Measurements from ENCODE around the gene SMIM36. TPM values are rescaled to one million over a fixed set of nuclear protein-coding genes. Genes with fewer than 3 reads are reported as not detected.
A peak's percentile ranks its signal among the peaks of the same experiment; 100 is the strongest.

The SMIM36 gene
- total and polyA plus RNA-seq, 10 of the 15 experiments (the other 5 are each of a cell fraction or from before 2014, with no cell fraction given), result not detected

DNA sequence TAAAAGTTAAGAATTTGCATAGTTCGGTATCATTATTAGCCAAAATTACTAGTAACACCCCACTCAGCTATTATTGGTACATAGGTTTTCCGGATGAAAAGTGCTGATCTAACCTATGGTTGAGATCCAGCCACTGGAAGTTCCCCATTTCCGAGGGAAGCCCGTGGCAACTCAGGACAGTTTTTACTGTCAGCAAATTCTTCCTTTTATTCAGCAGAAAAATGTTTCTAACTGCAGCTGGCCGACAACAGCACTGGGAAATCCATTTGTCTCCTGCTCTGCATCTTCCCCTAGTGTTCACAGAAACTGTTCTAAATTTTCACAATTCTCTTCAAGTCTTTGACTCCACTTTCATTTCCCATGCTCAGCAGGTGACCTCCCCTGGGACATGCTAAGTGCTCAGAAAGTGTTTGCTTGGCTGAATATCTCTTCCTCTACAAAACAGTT lies 74.1 kb downstream of the SMIM36 start (continued):
- TF ChIP-seq EP300 (IDR thresholded peaks at IDR 0.05; ENCODE audit: borderline replicate concordance in 1 of 2, control insufficient read depth in 1 of 2, low read depth in 2 of 2, low read length in 2 of 2) (peak; percentile 4 to 70; a peak in 2 of 4 replicates), RAD21 (IDR thresholded peaks at IDR 0.05; ENCODE audit: insufficient read depth, low read depth, low read length) (peak; percentile 25; the same call in 1 of the 2 replicates), ZSCAN29 (IDR thresholded peaks at IDR 0.05) (no peak), CEBPB (IDR thresholded peaks at IDR 0.05; ENCODE audit: borderline replicate concordance in 1 of 2, low read depth in 2 of 2, low read length in 2 of 2) (peak in 1 of 2 experiments; percentile 32; a peak in 1 of 4 replicates), SREBF1 (IDR thresholded peaks at IDR 0.05; ENCODE audit: low read length) (no peak), SIN3A (IDR thresholded peaks at IDR 0.05; ENCODE audit: low read depth, low read length) (no peak), GATAD2B (conservative IDR thresholded peaks at IDR 0.05; ENCODE audit: low read depth) (peak; percentile 45; the same call in 1 of the 2 replicates), MEF2B (IDR thresholded peaks at IDR 0.05; ENCODE audit: partially characterized antibody, poor library complexity, severe bottlenecking) (peak; percentile 99), SMAD5 (IDR thresholded peaks at IDR 0.05; ENCODE audit: low read depth) (no peak), RUNX3 (IDR thresholded peaks at IDR 0.05; ENCODE audit: low read length) (peak; percentile 78), EGR1 (IDR thresholded peaks at IDR 0.05; ENCODE audit: borderline replicate concordance in 1 of 2, low read depth in 2 of 2, low read length in 2 of 2) (no peak), ZNF622 (IDR thresholded peaks at IDR 0.05) (no peak), JUND (IDR thresholded peaks at IDR 0.05; ENCODE audit: low read depth, low read length) (no peak), ETV6 (conservative IDR thresholded peaks at IDR 0.05 in 1 of 2, IDR thresholded peaks at IDR 0.05 in 1 of 2; ENCODE audit: borderline replicate concordance in 1 of 2, low read depth in 1 of 2) (peak in 1 of 2 experiments; percentile 62; a peak in 2 of 4 replicates), RELA (IDR thresholded peaks at IDR 0.05; ENCODE audit: borderline replicate concordance, partially characterized antibody) (peak; percentile 68), BACH1 (IDR thresholded peaks at IDR 0.05; ENCODE audit: borderline replicate concordance) (no peak), KAT2A (conservative IDR thresholded peaks at IDR 0.05; ENCODE audit: control insufficient read depth, low read depth, low read length) (no peak), ZNF384 (IDR thresholded peaks at IDR 0.05; ENCODE audit: borderline replicate concordance, low read depth, low read length) (no peak), FOXM1 (IDR thresholded peaks at IDR 0.05; ENCODE audit: low read depth, low read length) (peak; percentile 79), HDAC2 (IDR thresholded peaks at IDR 0.05) (no peak), CREB1 (IDR thresholded peaks at IDR 0.05; ENCODE audit: low read depth) (0 out of 2 replicates have a peak, but pooled peaks have one; percentile 17), HCFC1 (IDR thresholded peaks at IDR 0.05; ENCODE audit: low read length) (no peak), NFYB (IDR thresholded peaks at IDR 0.05; ENCODE audit: insufficient read depth, low read depth, low read length) (peak; percentile 57; the same call in 1 of the 2 replicates), SP1 (IDR thresholded peaks at IDR 0.05; ENCODE audit: low read depth, low read length) (peak; percentile 59), PML (IDR thresholded peaks at IDR 0.05; ENCODE audit: low read length) (no peak), NR2C1 (IDR thresholded peaks at IDR 0.05) (no peak), YBX1 (IDR thresholded peaks at IDR 0.05) (no peak)
- TF ChIP-seq, protein P1, sequence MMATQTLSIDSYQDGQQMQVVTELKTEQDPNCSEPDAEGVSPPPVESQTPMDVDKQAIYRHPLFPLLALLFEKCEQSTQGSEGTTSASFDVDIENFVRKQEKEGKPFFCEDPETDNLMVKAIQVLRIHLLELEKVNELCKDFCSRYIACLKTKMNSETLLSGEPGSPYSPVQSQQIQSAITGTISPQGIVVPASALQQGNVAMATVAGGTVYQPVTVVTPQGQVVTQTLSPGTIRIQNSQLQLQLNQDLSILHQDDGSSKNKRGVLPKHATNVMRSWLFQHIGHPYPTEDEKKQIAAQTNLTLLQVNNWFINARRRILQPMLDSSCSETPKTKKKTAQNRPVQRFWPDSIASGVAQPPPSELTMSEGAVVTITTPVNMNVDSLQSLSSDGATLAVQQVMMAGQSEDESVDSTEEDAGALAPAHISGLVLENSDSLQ (IDR thresholded peaks at IDR 0.05), result no peak
- TF ChIP-seq, protein P2, sequence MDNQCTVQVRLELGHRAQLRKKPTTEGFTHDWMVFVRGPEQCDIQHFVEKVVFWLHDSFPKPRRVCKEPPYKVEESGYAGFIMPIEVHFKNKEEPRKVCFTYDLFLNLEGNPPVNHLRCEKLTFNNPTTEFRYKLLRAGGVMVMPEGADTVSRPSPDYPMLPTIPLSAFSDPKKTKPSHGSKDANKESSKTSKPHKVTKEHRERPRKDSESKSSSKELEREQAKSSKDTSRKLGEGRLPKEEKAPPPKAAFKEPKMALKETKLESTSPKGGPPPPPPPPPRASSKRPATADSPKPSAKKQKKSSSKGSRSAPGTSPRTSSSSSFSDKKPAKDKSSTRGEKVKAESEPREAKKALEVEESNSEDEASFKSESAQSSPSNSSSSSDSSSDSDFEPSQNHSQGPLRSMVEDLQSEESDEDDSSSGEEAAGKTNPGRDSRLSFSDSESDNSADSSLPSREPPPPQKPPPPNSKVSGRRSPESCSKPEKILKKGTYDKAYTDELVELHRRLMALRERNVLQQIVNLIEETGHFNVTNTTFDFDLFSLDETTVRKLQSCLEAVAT (IDR thresholded peaks at IDR 0.05), result peak; percentile 34; the same call in 1 of the 2 replicates
- TF ChIP-seq, protein P3, sequence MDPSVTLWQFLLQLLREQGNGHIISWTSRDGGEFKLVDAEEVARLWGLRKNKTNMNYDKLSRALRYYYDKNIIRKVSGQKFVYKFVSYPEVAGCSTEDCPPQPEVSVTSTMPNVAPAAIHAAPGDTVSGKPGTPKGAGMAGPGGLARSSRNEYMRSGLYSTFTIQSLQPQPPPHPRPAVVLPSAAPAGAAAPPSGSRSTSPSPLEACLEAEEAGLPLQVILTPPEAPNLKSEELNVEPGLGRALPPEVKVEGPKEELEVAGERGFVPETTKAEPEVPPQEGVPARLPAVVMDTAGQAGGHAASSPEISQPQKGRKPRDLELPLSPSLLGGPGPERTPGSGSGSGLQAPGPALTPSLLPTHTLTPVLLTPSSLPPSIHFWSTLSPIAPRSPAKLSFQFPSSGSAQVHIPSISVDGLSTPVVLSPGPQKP (IDR thresholded peaks at IDR 0.05; ENCODE audit: low read depth, low read length), result peak; percentile 24; the same call in 1 of the 2 replicates
